GM21786 (cell line): Measurements from ENCODE around the gene LIMS2.

Source experiments
- ATAC-seq: cut with Tn5 transposase; IDR thresholded peaks from one replicate; pipeline ENCODE4 v1.9.1; 2021; ENCODE audit not compliant: unreplicated experiment

The LIMS2 gene

DNA sequence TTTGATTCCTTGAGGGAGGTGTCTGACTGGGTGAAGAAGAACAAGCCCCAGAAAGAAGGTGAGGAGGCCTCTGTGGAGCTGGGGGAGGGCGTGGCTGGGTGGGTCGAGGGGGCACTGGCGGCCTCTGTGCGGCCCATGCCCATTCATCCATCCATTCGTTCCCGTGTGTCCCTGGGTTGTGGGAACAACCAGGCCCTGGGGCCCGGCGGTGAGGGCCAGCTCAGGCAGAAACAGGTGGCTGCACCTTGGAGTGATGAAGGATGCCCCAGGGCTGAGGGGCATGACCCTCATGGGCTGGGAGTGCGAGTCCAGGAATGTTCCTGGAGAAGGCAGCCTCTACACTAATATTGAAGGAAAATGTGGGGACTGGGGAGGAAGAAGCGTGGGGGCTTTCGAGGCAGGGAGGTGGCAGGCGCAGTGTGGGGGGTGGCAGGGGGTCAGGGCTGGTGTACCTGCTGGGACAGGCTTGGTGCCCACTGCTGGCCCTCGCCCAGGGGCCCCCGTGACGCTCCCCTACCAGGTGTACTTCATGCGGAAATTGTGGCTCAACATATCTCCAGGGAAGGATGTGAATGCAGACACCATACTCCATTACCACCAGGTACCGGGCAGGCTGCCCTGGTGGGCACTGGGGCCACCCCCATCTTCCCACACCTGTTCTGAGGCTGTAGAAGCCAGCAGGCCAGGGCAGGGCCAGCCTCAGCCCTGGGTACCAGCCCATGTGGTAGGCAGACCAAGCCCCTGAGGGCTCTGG lies 40.5 kb downstream of the LIMS2 start:
- no peak for ATAC-seq

DNA sequence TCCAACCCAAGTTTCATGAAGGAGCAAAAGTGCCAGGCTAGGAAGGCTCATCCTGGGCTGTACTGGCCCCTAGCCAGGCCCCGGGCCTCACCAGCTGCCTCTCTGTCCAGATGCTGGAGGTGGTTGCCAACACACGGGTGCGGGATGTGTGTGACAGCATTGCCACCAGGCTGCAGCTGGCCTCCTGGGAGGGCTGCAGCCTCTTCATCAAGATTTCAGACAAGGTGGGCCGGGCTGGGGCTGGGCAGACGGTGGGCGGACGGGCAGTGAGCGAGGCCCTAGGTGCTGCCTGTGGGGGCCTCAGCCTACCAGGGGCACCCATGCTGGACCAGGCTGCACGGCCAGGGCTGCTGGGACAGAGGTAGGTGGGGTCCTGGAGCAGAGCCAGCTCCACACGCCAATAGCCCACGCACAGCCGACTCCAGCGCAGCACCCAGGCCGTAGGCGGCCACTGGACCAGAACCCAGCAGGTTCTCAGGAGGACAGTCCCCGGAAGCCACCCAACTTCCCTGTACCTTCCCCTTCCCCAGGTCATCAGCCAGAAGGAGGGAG lies 41.2 kb downstream of the LIMS2 start:
- ATAC-seq: no peak

DNA sequence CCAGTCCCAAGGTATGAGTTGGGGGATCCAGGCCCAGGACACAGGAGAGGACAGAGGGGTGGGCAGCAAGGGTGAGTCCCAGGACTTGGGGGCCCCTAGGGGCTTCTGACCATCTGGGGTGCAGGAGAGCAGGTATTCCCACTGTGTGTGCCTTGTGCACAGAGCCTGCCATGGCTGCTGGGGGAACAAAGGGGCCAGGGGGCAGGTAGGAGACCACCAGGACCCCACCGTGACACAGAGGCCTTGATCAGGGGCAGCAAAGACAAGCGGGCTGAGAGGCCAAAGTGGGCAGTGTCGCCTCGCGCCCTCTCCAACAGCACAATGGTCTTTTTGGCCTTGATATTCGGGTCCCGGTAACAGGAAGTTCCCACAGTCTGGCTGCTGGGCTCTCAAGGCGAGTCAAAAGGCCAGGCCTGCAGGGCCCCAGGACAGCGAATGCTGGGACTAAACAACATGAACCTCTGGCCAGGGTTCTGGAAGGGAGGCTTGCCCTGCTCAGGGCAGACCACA lies 41.7 kb downstream of the LIMS2 start:
- no peak for ATAC-seq

DNA sequence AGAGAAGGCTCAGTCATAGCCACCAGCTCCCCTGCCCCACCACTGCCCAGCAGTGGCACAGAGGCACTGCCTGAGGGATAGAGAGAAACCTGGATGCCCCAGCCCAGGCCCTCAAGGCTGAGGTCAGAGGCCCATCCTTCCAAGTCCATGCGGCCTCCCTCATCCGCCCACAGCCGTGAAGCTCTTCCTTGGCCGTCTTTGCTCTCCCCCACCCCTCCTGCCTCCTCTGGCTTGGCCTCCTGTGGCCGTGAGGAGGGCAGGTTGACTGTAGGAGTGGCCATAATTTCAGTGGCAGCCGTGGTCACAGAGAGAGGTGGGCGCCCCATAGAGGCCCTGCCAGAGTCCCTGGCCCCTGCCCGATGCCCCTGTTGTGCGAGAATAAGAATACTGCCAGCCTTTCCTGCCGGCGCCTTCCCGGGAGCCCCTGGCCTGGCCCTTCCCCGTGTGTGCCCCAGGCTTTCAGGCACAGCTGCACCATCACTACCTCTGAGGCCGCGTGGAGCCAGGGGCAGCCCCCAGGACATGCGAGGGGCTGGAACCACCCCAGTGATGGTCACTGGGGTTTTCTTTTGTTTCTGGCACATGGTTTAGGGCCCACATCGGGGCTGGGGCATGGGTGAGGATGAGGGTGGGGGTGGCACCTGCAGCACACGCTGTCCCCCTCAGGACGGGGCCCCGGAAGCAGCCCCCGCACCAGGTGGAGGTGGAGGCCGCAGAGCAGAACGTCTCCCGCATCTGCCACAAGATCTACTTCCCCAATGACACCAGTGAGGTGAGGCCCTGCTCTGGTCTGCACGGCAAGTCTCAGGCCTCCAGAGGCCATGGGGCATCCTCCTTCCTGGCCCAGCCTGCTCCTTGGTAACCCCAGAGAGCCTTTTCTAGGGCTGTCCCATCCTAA lies 42.5 kb downstream of the LIMS2 start:
- peak; percentile 48 for ATAC-seq

DNA sequence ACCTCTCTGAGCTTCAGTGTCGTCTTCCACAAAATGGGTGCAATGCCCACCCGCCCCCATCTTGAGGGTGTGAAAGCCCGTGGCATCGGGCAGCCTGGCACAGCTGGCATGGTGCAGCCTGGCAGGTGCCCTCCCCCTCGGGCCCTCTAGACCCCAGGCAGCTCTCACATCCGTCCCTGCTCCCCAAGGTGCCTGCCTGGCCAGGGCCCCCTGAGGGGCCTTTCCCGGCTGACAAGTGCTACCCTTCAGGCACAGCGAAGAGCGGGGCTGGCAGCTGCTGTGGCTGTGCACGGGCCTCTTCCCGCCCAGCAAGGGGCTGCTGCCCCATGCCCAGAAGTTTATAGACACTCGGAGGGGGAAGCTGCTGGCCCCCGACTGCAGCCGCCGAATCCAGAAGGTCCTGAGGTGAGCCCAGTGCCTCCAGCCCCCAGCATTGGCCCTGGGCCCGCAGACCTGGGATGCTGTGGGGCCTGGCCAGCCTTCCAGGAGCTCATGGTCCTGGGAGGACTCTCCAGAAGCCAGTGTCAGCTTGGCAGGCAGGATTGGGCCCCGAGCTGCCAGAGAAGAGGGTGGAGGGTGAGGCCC lies 43.2 kb downstream of the LIMS2 start:
- no peak for ATAC-seq

DNA sequence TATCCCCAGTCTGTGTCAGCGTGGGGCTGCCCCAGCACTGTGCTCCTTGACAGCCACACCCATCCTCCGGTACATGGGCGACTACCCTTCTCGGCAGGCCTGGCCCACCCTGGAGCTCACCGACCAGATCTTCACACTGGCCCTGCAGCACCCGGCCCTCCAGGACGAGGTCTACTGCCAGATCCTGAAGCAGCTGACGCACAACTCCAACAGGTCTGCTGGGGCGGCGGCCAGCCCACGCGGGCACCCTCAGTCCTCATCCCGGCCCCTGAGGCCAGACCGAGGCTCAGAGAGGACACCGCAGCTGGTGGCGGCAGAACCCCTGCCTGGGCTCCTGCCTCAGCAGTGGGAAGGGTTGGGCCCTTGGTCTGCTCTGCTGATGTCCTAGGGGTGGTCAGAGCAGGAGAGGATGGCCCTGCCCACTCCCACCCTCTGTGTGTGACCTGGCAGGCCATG lies 43.8 kb downstream of the LIMS2 start:
- no peak for ATAC-seq

DNA sequence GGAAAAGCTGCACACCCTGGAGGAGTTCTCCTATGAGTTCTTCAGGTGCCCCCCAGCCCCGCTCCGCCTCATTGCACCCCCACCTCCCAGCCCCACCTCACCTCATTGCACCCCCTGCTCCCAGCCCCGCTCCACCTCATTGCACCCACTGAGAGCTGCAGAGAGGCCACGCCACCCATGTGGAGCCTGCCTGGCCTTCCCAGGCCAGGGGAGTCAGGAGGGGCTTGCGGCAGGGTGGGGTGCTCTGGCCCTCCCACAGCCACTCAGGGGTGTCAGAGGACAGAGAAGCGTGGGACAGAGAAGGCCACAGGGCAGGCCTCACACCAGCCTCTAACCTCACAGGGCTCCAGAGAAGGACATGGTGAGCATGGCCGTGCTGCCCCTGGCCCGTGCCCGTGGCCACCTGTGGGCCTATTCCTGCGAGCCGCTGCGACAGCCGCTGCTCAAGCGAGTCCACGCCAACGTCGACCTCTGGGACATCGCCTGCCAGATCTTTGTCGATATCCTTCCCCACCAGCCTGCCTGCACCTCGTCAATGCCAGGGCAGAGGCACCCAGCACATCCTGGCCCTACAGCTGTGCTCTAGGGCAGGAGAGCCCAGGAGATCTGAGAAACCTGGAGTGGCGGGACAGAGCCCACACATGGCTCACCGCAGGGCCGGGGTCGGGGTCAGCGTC lies 44.3 kb downstream of the LIMS2 start:
- no peak for ATAC-seq

DNA sequence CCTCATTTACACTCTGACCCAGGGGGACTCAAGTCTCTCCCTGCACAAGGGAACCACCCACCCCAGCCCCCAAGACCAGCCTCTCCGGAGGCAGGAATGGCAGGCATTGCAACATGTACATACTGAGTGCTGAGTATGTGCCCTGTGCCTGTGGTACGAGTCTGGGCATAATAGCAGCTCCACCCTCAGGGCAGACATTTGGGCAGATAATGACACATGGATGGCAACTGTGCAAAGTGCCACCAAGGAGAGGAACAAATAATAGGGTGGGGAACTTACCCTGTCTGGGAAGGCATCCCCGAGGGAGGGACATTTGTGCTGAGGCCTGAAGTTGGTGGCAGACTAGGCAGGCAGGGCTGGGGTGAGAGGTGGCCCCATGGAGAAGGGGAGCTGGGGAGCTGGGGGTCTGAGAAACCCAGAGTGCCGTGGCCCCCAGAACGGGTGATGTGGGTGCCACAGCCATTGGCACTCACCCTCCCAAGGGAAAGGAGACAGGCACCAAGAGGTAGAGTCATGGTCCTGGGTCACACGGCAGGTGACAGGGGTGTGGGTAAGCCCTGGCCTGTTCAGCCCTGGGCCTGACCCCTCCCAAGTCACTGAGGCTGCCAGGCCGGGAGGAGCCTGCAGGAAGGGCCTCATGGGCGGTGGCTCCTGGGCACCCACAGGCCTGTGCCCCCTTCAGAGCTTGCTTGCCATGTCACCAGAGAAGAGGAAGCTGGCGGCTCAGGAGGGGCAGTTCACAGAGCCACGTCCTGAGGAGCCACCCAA lies 45.0 kb downstream of the LIMS2 start:
- ATAC-seq: no peak

DNA sequence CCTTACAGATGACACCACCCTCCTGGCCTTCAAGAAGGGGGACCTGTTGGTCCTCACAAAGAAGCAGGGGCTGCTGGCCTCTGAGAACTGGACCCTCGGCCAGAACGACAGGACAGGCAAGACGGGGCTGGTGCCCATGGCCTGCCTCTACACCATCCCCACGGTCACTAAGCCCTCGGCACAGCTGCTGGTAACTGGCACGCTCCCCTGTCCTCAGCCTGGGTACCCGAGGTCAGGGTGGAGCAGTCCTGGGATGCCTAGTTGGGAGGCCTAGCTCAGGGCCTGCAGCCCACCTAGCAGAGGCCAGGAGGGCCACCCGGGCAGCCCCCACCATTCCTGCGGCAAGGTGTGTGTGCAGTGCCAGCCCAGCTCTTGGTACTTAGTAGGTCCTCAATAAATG lies 45.7 kb downstream of the LIMS2 start:
- ATAC-seq: no peak

DNA sequence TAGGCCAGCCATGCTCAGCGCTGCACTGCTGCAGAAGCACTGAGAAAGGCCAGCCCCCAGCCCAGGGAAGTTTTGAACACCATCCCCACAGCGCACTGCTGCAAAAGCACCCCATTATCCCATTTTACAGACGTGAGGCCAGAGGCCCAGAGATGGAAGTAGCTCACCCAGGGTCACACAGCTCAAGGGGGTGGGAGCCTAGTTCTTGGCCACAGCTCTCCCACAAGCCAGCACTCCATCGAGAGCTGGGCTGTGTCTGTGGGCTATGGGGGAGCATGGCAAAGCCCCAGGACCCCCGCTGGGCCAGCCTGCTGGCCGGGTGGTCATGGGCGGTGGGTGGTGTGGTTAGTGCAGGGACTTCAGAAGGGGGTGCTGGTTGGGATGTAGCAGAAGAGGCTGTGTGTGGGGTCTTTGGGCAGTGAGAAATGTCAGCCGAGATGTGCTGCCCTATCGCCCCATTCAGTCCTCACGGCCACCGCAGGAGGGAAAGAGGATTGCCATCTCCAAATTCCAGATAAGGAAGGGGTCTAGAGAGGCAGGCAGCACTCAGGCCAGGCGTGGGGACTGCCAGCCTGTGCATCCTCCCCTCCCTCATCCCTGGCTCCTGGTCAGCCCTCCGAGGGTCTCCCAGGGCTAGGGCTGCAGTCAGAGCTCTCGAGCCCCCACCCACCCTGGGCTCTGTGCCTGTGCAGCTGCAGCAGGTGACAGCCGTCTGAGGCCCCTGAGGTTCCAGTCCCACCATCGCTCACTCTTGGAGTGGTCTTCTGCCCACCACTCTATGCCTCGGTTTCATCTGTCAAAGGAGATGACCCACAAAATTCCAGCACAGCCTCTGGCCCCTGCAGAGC lies 46.3 kb downstream of the LIMS2 start:
- no peak for ATAC-seq

DNA sequence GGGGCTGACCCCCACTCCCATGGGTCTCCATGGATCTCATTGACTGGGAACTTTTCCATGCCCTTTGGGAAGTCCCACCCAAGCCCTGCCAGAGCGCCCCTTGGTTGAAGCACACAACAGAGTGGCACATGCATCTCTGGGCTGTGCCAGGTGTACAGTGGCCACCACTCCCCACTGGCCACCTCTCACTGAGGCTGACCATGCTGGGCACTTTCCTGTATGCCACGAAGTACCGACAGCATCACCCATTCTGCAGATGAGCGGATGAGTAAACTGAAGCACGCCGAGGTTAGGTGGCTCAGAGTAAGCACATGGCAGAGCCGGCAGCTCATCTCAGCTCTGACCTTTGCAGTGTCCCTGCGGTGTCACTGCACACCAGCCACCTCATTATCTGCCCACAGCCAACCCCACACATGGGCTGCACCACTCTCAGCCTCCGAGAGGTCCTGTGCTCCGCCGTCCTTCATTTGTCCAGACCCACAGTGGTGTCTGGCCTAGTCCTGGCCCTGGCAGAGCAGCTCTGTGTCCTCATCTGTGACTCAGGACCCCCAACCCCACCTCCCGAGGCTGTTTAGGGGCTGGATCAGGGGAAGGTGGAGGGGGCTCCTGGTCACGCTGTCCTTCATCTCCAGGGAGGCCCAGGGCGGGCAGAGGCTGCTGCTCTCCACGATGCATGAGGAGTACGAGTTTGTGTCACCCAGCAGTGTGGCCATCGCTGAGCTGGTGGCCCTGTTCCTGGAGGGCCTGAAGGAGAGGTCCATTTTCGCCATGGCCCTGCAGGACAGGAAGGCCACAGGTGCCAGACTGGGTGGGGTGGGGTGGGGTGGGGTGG lies 47.4 kb downstream of the LIMS2 start:
- no peak for ATAC-seq

DNA sequence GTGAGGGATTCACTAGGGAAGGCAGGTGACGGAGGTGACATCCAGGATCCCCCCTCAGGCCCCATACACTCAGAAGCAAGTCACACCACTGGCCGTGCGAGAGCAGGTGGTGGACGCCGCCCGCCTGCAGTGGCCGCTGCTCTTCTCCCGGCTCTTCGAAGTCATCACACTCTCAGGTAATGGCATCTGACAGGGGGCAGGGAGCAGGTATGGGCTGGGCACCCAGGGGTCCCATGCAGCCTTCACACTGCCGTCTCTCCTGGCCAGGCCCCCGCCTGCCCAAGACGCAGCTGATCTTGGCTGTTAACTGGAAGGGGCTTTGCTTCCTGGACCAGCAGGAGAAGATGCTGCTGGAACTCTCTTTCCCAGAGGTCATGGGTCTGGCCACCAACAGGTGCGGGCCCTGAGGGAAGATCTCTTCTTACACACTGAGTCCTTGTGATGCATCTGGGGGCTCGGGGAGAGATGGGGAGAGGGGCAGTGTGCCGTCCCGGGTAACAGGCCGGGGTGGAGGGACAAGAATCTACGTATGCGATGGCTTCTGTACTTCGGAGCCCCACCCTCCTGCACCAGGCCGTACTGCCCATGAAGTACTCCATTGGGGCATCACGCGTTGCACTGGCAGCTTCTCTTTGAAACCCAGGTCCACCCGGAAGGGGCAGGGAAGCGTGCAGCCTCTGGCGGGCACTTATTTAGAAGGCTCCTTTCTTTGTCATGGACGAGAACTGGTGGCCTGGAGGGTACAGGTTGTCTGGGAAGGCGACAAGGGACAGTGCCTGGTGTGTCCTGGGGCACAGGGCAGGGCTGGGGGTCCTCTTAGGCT lies 48.2 kb downstream of the LIMS2 start:
- no peak for ATAC-seq

DNA sequence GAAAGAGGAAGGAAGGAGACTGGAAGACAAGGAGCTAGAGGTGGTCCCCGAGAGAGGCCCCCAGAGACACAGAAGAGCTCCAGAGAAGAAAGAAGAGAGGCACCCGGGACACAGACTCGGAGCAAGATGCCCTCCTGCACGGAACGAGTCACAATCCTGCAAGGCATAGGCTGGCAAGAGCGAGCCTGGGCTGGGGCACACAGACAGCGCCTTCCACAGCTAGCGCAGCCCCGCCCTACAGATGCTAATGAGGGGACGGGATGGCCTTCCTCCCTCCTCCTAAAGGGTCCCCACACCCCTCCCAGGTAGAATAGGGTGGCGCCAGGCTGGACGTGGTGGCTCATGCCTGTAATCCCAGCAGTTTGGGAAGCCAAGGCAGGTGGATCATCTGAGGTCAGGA lies 49.2 kb downstream of the LIMS2 start:
- ATAC-seq: no peak

DNA sequence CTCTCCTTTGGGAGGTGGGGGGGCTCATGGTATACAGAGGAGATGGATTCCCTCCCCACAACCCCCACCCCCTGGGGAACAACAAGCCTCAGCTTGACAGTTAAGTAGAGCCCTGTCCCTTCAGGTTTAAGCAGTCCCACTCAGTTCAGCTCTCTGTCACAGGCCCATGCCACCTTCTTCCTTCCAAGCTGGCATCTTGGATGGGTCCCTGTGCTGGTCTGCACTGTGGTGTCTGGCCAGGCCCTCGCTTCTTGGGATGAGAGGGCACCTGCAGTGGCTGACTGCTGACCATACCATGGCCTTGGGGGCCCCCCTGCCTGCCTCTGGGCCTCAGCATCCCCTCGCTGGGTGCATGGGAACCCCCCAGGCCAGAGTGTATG lies 49.8 kb downstream of the LIMS2 start:
- ATAC-seq: no peak

DNA sequence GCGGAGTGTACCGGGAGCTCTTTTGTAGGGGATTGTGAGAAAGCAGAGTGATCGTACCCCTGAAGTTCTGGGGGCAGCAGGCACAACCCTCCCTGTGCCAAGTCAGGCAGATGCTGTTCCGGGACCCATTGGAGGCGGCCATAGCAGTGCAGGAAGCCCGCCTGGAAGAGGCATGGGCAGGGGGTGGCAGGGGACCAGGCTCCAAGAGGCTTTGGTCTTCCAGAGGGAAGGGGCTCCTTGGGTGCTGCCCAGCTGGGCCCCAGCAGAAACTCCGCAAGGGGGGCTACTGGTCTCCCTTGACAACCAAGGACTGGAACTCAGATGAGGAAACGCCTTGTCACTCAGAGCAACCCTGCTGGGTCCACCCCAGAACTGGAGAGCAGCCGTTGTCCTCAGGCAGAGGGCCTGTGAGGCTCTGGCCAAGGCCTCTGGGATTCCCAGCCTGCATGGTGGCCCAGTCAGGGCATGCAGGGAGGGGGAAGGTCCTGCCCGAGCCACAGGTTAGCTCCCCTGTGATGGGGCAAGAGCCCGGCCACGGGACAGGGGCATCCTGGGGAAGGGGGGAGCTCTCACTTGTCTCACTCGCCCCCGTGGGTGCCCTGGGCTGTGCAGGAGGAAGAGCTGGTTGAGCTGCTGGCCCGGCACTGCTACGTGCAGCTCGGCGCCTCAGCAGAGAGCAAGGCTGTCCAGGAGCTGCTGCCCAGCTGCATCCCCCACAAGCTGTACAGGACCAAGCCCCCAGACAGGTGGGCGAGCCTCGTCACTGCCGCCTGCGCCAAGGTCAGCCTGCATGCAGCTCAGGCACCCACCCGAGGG lies 50.4 kb downstream of the LIMS2 start:
- ATAC-seq: no peak

DNA sequence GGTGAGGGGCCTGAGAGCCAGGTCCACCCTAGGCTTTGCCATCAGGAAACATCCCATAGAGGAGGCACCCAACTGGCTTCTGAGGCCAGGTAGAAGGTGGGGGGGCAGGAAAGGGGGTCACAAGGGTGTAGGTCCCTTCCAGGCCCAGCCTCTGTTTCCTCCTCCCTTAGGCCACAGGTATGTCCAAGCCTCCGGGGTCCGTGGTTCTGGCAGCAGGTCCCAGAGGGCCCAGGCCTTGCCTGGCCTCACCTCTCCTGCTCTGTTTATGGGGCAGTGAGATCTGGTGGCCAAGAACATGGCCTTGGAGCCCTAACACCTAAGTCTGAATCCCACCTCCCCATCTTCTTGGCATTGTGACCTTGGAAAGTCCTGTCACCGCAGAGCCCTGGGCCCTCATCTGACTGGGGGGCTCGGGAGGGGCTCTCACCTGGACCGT lies 51.0 kb downstream of the LIMS2 start:
- ATAC-seq: no peak
